Hematopoietic multipotent progenitor cell treated with erythropoietin and hydrocortisone succinate and interleukin-3 and kit ligand, for 8 days (in vitro differentiated cells): ENCODE results near the gene GSTM5.
"Not testable (repeated sequence)": the region's sequence is repeated elsewhere in the genome, so short reads cannot be mapped to it uniquely, and the experiment has no call there.

Experiments used
- DNase-seq: peaks from one replicate; pipeline ENCODE4 v3.0.0-alpha.2; 2015

The GSTM5 gene

DNA sequence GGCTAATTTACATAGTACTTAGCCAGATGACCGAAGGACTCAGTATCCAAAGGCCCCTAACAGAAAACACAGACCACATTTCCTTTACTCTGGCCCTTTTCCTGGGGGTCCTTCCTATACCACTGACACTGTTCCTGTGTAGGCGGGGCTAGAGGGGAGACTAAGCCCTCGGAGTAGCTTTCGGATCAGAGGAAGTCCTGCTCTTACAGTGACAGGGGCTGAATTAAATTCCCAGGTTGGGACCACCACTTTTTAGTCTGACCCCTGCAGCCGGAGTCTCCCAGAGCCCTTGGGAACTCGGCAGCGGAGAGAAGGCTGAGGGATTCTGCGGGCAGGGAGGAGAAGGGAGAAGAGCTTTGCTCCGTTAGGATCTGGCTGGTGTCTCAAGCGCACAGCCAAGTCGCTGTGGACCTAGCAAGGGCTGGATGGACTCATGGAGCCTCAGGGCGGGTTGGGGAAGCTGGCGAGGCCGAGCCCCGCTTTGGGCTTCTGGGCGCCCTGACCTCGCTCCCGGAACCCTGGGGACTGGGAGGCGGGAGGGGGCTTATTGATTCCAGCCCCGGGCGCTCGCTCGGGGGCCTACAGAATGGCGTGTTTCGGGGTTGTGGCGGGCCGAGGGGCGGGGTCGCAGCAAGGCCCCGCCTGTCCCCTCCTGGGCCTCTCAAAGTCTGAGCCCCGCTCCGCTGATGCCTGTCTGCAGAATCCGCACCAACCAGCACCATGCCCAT lies at the start of gene GSTM5:
GSTM5 (plus strand) TSS at position 659 of the 728 bp plus-strand sequence; CDS start at position 721, 62 bp downstream.
- DNase-seq, result not testable (repeated sequence)

DNA sequence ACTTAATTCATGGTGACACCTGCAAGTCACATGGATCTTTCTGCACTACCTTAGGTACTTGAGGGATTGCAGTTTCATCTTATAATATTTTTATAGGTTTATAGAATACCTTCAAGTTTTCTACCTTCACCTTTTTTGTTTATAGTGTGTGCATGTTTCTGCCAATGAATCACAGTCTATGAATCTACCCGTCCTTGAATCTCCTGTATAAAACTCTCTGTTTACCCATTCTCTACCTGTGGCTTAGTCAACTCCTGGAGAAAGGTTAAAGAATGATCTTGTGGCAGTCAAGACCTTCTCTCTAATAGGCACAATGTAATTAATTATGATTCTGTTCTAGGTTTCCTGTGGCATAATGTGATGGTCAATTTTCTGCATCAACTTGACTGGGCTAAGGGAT lies 47.4 kb upstream of the GSTM5 start:
- no peak for DNase-seq

DNA sequence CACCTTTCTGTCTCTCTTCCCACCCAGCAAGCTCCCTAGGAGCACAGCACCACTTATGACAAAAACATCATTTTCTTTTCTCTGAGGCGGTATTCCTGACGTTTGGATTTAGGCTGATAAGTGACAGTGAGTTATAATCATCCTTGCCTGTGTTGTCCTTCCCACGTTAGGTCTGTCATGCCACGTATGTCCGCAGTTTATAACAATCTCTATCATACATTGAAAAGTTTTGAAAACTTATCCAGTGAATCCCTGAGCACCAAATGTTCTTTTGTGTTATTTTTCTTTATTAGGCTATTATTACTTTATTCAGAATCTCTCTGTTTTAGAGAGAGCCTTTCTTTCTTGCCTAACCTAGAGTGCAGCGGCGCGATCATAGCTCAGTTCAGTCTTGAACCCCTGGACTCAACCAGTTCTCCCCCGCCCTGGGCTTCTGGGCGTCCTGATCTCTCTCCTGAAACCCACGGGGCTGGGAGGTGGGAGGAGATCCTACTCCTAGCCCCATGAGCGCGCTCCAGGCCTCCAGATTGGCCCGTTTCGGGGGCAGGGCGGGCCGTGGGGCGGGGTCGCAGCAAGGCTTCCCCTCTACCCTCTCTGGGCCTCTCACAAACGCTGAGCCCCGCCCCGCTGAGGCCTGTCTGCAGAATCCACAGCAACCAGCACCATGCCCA lies 44.5 kb upstream of the GSTM5 start, which contains the start of gene GSTM2:
GSTM2 (plus strand) TSS at position 606 of the 671 bp plus-strand sequence; CDS start at position 665, 59 bp downstream.
- peak; percentile 90 for DNase-seq

DNA sequence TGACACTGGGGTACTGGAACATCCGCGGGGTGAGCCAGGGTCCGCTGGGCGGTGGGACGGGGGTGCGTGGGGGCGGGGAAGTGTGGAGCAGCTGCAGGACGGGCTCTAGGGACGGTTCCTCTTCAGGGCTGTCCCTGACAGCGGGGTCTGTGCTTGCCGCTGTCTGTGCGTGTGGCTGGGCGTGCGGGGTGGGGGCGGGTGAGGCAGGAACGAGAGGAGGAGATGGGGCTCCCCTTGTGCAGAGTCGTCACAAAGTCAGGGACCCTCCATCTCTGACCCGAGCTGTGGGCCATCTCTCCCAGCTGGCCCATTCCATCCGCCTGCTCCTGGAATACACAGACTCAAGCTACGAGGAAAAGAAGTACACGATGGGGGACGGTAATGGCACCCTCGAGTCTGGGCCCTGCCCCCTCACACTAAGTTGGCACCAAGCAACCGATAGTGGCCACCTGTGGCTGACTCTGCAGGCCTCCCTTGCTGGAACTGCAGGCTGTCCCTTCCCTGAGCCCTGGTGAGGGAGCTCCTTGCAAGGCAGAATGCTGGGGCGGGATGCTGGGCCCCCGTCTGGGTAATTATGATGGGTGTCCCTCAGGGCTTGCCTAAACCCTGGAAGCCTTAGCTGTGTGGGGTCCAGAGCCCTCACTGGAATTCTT lies 43.8 kb upstream of the GSTM5 start:
- DNase-seq, result no peak

DNA sequence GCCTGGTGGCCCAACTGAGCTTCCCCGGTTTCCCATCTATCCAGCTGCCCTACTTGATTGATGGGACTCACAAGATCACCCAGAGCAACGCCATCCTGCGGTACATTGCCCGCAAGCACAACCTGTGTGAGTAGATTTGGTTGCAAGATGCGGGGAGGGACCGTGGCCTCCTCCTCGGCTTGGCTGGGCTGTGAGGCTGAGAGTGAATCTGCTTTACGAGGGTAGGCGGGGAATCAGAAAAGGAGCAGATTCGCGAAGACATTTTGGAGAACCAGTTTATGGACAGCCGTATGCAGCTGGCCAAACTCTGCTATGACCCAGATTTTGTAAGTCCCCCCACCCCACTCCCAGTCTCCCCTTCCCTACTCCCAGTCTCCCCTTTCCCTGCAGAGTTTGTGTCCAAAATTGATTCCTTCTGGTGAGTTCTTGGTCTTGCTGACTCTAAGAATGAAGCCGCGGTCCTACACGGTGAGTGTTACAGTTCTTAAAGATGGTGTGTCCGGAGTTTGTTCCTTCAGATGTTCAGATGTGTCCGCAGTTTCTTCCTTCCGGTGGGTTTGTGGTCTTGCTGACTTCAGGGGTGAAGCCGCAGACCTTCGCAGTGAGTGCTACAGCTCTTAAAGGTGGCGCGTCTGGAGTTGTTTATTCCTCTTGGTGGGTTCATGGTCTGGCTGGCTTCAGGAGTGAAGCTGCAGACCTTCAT lies 42.7 kb upstream of the GSTM5 start:
- DNase-seq, result no peak

DNA sequence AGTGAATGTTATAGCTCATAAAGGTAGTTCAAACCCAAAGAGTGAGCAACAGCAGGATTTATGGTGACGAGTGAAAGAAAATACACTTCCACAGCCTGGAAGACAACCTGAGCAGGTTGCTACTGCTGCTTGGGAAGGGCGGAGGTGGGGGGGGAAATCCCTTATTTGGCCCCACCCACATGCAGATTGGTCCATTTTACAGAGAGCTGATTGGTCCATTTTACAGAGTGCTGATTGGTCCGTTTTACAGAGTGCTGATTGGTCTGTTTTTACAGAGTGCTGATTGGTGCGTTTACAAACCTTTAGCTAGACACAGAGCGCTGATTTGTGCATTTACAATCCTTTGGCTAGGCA lies 42.1 kb upstream of the GSTM5 start:
- DNase-seq, result not testable (repeated sequence)

DNA sequence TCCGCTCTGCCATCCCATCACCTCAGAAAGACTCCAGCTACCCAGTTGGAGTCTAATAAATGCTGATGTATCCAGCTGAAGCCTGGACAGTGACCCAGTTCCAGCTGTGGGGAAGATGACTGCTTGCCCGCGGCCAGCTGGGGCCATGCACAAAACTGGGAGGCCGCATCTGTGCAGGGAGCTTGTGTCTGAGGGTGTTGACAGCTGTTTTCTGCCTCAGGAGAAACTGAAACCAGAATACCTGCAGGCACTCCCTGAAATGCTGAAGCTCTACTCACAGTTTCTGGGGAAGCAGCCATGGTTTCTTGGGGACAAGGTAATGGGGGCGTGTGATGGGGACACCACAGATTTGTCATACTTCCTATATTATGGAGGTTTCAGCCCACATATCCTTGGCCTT lies 41.0 kb upstream of the GSTM5 start:
- DNase-seq, result no peak

DNA sequence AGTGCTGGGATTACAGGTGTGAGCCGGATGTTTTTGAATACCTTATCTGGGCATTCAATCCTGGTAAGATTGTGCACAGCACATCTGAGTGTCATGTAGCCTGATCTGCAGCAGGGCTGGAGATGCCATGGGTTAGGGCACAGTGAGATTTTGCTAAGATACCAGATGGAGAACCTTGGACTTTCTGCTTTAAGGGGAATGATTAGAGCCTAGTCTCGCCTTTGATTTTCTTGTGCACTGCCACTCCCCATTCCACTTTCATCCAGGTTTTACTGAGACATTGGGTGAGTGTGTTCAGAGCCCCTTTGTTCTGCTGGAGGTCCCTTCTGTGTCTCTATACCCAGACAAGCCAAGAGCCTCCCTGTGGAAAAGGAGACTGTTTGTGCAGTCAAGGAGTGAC lies 38.2 kb upstream of the GSTM5 start:
- DNase-seq, result not testable (repeated sequence)

DNA sequence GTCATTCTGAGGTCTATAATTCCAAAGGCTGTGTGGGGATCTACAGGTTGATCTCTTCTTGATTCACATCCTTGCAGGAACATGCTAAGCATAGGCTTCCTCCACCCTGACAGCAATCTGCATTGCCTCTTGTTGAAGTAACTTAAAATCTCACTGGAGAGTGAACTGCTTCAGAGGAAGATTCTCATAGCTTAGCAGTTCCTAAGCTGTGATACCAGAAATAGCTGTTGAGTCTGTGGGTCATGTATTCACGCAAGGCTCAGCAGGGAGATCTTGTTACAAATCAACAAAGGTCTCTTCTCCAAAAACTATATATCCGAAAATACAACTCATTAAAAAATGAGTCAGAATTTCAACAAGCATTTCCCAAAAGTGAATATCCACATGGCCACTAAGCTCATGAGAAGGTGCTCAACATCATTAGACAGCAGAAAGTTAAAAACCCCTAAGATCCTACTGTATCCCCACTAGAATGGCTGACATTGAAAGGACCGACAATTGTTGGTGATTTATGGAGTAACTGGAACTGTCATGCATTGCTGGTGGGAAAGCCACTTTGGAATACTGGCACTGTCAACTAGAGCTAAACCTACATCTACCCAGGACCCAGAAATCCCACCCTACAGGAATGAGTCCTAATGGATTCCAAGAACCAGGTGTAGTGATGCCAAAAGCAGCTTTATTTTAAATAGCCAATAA lies 35.2 kb upstream of the GSTM5 start:
- not testable (repeated sequence) for DNase-seq

DNA sequence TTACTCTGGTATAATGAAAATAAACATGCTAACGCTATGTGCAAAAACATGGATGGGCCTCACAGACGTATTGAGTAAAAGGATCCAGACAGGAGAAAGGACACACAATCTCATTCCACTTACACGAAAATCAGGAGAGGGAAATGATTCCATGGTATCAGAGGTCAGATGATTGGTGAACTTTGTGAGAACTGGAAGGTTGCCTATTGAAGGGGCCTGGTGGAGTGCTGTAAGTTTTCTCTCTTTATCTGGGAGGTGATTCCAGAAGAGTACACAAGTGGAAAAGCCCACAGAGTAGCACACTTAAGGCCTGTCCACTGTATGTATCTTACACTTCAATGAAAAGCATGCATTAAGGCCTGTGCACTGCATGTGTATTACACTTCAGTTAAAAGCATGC lies 34.6 kb upstream of the GSTM5 start:
- DNase-seq, result no peak

DNA sequence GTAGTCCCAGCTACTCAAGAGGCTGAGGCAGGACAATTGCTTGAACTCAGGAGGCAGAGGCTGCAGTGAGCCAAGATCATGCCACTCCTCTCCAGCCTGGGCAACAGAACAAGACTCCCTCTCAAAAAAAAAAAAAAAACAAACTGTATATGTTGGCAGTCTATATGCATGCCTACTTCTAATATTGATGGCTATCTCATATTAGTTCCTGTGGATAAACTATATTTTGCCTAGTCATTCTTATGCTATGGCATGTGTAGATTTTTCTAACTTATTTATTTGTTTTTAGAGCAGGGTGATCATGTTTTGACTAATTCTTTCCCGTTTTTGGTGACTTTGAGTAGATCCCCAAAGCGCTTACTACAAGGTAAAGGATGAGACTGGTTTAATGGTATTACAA lies 33.4 kb upstream of the GSTM5 start:
- not testable (repeated sequence) for DNase-seq

DNA sequence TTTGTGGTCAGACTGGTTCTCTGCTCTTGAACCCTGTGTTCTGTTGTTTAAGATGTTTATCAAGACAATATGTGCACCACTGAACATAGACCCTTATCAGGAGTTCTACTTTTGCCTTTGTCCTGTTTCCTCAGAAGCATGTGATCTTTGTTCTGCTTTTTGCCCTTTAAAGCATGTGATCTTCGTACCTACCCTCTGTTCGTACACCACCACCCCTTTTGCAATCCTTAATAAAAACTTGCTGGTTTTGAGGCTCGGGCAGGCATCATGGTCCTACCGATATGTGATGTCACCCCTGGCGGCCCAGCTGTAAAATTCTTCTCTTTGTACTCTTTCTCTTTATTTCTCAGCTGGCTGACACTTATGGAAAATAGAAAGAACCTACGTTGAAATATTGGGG lies 27.3 kb upstream of the GSTM5 start:
- not testable (repeated sequence) for DNase-seq

DNA sequence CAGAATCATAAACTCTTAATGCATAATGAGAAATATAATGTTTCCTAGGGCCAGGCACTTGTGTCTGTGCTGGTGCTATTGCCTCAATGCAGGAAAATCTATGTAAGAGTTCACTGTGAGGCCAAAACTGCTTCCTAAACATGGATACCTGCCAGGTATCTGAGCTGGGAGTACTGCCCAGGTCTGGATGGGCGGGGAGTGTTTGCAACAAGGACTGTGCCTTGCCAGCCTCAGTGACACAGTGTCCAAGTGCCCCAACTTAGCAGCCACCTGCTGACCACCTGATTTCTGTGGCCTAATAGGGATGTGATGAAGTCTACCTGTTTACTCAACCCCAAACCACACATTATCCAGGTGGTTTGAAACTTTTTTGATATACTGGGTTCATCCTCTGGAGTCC lies 26.7 kb upstream of the GSTM5 start:
- not testable (repeated sequence) for DNase-seq

DNA sequence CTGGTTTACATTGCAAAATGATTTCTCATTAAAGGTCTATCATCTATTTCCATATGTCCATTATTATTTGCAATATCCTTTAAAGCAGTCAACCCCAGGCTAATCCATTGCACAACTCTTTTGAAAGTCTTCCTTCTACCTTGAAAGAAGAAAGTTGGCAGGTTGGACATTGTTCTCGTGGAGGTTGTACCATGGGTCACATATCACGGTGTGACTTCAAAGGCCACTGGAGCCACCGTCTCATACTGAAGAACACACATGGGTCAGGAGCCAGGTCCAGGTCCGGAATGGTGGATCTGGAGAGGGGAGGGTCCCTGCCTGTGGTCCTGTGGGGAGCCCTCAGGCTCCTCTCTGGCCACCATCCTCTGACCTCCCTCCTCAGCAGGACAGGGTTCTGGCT lies 26.2 kb upstream of the GSTM5 start:
- not testable (repeated sequence) for DNase-seq

DNA sequence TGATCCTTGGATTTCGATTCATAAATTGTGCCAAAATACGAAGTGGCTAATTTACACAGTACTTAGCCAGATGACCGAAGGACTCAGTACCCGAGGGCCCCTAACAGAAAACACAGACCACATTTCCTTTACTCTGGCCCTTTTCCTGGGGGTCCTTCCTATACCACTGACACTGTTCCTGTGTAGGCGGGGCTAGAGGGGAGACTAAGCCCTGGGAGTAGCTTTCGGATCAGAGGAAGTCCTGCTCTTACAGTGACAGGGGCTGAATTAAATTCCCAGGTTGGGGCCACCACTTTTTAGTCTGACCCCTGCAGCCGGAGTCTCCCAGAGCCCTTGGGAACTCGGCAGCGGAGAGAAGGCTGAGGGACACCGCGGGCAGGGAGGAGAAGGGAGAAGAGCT lies 24.9 kb upstream of the GSTM5 start:
- not testable (repeated sequence) for DNase-seq

DNA sequence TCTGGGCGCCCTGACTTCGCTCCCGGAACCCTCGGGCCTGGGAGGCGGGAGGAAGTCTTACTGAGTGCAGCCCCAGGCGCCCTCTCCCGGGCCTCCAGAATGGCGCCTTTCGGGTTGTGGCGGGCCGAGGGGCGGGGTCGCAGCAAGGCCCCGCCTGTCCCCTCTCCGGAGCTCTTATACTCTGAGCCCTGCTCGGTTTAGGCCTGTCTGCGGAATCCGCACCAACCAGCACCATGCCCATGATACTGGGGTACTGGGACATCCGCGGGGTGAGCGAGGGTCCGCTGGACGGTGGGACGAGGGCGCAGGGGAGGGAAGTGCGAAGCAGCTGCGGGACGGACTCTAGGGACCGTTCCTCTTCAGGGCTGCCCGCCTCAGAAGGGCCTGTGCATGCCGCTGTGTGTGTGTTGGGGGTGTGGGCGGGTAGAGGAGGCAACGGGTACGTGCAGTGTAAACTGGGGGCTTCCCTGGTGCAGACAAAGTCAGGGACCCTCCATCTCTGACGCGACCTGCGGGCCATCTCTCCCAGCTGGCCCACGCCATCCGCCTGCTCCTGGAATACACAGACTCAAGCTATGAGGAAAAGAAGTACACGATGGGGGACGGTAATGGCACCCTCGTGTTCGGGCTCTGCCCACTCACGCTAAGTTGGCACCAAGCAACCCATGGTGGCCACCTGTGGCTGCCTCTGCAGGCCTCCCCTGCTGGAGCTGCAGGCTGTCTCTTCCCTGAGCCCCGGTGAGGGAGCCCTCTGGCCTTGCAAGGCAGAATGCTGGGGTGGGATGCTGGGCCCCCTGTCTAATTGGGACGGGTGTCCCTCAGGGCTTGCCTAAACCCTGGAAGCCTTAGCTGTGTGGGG lies 24.2 kb upstream of the GSTM5 start, which contains the start of gene GSTM1:
GSTM1 (plus strand) TSS at position 177 of the 859 bp plus-strand sequence; CDS start at position 234, 57 bp downstream.
- DNase-seq, result no peak

DNA sequence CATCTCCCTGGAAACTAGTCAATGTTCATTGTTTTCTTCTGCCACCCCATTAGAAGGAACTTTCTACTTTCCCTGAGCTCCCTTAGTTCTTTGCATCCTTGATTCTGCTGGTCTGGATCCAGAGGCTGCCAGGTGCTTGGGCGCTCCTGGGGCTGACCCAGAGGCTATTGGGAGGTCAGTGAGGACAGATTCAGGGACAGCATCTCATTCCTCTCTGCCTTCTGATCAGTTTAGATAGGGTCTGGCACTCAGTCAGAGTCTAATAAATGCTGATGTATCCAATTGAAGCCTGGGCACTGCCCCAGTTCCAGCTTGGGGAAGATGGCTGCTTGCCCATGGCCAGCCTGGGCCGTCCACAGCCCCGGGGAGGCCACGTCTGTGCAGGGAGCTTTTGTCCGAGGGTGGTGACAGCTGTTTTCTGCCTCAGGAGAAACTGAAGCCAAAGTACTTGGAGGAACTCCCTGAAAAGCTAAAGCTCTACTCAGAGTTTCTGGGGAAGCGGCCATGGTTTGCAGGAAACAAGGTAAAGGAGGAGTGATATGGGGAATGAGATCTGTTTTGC lies 22.1 kb upstream of the GSTM5 start:
- DNase-seq, result no peak

DNA sequence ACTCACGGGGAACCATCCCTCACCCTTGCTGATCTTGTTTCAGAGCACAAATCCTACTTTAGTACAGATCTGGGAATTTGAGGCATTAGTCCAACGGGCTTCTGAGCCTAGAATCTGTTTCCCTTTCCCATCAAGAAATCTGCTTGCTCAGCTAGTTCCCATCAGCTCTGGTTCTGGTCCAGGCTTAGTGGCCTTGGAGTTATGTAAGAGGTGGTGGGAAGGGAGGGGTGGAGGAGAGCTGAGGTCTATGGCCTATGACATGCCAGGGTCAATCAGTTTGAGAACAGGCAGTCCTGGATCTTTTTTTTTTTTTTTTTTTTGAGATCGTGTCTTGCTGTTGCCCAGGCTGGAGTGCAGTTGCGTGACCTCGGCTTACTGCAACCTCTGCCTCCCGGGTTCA lies 20.3 kb upstream of the GSTM5 start:
- no peak for DNase-seq

DNA sequence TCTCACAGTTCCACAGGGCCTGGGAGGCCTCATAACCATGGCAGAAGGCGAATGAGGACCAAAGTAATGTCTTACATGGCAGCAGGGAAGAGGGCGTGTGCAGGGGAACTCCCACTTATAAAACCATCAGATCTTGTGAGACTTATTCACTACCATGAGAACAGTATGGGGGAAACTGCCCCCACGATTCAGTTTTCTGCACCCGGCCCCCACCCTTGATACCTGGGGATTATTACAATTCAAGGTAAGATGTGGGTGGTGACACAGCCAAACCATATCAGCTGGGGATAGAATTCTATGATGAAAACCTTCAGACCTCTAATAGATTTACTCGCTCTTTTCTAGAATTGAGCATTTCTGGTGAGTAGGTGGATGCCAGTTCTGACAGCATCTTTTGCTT lies 17.7 kb upstream of the GSTM5 start:
- DNase-seq, result not testable (repeated sequence)

DNA sequence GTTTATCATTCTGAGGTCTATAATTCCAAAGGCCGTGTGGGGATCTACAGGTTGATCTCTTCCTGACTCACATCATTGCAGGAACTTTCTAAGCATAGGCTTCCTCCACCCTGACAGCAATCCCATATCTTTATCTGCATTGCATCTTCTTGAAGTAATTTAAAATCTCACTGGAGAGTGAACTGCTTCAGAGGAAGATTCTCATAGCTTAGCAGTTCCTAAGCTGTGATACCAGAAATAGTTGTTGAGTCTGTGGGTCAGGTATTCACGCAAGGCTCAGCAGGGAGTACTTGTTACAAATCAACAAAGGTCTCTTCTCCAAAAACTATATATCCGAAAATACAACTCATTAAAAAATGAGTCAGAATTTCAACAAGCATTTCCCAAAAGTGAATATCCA lies 16.9 kb upstream of the GSTM5 start:
- not testable (repeated sequence) for DNase-seq

DNA sequence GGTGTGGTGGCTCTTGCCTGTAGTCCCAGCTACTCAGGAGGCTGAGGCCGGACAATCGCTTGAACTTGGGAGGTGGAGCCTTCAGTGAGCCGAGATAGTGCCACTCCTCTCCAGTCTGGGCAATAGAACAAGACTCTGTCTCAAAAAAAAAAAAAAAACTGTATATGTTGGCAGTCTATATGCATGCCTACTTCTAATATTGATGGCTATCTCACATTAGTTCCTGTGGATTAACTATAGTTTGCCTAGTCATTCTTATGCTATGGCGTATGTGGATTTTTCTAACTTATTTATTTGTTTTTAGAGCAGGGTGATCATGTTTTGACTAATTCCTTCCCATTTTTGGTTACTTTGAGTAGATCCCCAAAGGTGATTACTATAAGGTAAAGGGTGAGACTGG lies 15.0 kb upstream of the GSTM5 start:
- DNase-seq, result no peak
